ENCODE results near the gene PON2. TPM values are rescaled to one million over a fixed set of nuclear protein-coding genes. Genes with fewer than 3 reads are reported as not detected.

PON2 gene
- total RNA-seq, 1 donor from 2014 or later, result 69.1 TPM

- DNase-seq (ENCODE audit: low spot score), result no peak
These were observed 10.0 kb upstream of the PON2 start for GRCh38 chr7:95444796-95445195.

DNA sequence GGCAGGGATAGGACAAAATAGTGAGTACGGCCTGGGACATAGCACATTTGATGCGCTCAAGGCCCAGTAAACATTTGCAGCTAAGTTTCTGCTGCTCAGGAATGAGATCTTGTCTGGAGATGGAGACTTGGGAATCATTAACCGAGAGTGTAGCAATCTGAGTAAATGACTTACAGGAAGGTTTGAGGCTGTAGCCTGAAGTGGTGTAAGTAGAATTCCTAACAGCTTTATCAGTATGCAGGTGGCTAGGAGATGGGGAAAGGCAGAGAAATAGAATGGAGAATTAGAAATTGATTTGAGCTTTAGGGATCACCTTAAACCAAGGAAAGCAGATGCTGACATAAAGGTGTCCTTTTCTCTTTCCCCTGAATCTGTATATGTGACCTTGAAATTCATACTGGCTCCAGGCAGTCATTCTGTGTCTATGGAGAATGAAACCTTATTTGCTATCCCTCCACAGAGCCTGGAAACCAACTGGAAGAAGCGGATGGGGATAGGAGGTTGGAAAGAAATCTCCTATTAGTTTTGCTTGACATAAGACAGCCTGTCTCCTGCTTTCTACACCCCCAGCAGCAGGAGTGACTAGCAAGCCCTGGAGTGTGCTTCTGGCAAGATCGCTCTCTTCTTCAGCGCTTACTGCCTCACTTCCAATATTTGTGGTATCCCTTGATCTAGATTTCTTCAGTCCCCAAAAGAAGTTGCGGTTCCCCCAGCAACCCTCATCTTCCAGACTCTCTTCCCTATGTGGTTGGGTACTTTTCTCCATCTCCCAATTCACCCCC lies 6.4 kb upstream of the PON2 start:
- DNase-seq (ENCODE audit: low spot score), result no peak

GRCh38 chr7:95440394-95441038 lies 5.7 kb upstream of the PON2 start:
- no peak for DNase-seq (ENCODE audit: low spot score)

- DNase-seq (ENCODE audit: low spot score), result no peak
These were observed 1.6 kb upstream of the PON2 start for GRCh38 chr7:95436407-95436806.

DNA sequence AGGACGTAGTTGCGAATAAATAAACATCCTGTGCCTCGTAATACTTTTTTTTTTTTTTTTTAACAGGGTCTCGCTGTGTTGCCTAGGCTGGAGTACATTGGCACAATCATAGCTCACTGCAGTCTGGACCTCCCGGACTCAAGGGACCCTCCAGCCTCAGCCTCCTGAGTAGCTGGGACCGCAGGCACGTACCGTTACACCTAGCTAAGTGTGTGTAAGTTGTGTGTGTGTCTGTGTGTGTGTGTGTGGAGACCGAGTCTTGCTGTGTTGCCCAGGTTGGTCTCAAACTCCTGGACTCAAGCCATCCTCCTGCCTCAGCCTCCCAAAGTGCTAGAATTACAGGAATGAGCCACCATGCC lies 573 bp upstream of the PON2 start:
- no peak for DNase-seq (ENCODE audit: low spot score)

- no peak for DNase-seq (ENCODE audit: low spot score)
These were observed 774 bp downstream of the PON2 start for GRCh38 chr7:95433952-95434556.

- DNase-seq (ENCODE audit: low spot score), result no peak
These were observed 1.7 kb downstream of the PON2 start for GRCh38 chr7:95433129-95433528.

GRCh38 chr7:95432606-95433005 lies 2.2 kb downstream of the PON2 start:
- DNase-seq (ENCODE audit: low spot score), result no peak

DNA sequence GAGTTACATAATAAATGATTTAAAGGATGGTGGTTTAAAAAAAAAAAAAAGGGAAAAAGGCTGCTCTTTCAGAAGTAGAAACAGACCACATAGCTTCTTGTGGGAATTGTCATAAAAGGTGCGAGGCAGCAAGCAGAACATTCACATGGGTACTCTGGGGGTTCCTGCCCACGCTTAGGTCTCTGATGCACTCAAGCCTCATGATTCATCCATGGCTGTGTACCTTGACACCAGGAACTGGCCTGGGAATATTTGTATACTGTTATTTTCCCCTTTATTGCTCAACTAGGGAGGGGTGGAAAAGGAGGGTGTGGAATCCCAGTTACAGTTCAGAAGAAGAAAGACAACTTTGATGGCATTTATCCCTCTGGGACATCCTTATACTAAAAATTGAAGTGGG lies 4.0 kb downstream of the PON2 start:
- no peak for DNase-seq (ENCODE audit: low spot score)

DNA sequence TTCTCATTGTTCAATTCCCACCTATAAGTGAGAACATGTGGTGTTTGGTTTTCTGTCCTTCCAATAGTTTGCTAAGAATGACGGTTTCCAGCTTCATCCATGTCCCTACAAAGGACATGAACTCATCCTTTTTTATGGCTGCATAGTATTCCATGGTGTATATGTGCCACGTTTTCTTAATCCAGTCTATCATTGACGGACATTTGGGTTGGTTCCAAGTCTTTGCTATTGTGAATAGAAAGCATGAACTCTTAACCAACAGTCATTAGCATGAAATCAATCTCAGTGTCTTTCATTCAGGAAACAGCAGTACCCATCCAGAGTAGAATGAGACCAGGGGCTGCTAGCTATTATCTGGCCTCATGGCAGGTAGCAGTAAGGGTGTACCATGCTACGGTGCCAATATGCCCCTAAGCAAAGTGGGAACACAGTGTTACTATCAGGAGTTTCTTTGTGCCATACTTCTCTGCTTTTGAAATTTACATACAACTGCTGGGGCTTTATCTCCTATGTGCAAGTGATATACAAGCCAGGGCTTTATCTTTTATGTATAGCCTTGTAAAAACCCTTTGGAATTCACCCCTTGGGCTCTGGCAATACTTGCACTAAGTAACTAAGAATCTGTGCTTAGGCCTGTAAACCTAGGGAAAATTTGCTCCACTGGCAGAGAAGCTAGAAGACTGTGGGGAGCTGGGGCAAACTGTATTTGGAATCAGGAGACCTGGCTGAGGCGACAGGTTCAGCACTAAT lies 5.4 kb downstream of the PON2 start:
- peak; percentile 51 for DNase-seq (ENCODE audit: low spot score)

DNA sequence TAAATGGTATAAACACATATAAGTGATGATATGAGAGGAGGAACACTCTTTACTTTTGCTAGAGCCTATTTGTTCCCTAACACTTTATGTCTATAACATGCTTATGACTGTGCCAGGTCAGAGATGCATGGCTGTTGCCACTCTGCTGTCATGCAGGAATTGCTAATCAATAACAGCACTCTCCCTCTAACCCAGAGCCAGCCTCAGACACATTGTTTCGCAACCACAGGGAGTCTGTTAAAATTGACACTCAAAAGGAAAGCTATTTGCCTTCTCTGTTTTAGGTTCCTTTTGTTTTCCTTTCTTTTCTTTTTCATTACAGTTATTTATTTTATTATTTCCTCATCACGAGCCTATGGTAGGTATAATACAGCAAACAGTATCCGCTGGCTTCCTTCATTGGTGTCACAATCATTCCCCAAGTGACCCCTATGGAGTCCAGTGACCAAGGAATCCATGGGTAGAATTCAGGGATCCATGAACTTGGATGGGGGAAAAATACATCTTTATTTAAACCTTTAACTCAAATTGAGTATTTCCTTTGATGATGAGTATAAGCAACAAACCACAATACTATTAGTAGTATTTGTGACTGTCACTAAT lies 6.8 kb downstream of the PON2 start:
- DNase-seq (ENCODE audit: low spot score), result no peak

DNA sequence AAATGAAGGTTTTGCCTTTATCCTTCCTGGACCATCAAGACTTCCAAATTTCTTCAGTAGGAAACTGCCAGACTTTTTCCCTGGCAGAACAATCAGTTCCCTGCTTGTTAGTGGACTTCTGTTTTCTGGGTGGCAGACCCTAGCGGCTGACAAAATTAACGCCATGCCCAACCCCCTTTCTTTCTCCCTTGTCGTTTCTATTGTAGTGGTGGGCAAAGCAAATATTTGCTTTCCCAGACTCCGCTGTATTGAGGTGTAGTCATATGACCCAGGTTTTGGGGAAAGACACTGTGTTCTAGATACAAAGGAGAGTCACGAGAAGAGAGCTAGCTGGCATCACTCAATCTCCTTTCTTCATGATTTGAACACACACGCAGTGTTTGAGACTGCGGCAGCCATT lies 7.7 kb downstream of the PON2 start:
- DNase-seq (ENCODE audit: low spot score), result no peak

GRCh38 chr7:95425694-95426093 lies 9.1 kb downstream of the PON2 start:
- DNase-seq (ENCODE audit: low spot score), result no peak

- DNase-seq (ENCODE audit: low spot score), result no peak
These were observed 10.1 kb downstream of the PON2 start for GRCh38 chr7:95424716-95425115.

GRCh38 chr7:95421847-95422444 lies 12.9 kb downstream of the PON2 start:
- DNase-seq (ENCODE audit: low spot score), result no peak

DNA sequence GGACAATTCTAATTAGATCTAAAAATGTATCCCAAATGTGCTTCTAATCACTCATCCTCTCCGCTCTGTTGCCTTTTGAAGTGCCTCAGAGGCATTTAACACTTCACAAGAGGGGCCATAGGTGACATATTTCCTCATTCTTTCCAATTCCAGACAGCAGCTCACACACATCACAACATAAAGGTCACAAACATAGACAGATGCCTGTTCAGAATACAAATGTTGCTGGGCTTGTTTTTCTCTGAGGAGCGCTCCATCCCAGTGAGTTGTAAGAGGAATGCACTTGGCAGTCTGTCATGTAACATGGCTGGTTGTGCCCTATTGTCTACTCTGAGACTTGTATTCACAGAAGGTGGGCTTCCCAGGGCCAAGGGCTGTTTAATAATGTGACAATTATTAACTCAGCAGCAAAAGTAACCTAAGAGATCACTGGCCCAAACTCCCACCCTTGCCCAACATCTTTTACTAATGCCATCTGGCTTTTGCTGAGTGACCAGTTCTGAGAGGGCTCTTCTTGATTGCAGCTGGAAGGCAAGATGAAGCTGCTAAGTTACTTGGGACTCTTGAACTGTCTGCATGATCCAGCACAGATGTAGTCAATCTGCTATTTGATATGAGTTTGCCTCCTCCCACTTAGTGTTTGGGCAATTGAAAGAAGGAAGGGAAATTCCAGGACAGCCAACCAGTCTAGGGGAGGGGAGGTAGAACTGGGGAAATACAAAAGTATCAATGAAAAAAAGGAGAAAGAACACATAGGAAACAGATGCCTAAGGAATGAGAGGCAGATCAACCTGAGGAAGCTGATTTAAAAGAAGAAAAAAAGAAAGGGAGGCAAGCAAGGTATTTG lies 13.6 kb downstream of the PON2 start:
- DNase-seq (ENCODE audit: low spot score), result peak; percentile 12

DNA sequence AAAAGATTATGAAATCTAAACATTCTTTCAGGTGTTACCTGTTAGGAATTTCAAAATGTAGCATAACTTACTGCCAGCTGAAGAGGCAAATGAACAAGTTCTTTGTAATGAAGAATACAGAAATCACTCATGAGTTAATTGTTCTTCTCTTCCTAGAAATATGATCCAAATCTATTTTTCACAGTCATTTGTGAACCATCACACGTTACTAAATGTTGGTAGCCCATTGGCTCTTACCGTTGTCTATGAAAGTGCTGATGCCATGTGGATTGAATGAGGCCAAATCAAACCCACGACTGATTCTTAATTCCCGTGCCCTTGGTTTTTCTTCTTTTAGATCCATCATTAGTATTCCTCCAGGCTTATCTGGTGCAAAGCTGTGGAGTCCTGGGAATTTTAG lies 22.8 kb downstream of the PON2 start:
- DNase-seq (ENCODE audit: low spot score), result no peak

GRCh38 chr7:95411666-95412065 lies 23.2 kb downstream of the PON2 start:
- no peak for DNase-seq (ENCODE audit: low spot score)

GRCh38 chr7:95411036-95411435 lies 23.8 kb downstream of the PON2 start:
- no peak for DNase-seq (ENCODE audit: low spot score)

GRCh38 chr7:95407751-95408150 lies 27.1 kb downstream of the PON2 start:
- DNase-seq (ENCODE audit: low spot score), result no peak

- DNase-seq (ENCODE audit: low spot score), result no peak
These were observed 29.0 kb downstream of the PON2 start for GRCh38 chr7:95405800-95406199.

All from umbilical cord (tissue), 2 donors.